Gastroesophageal sphincter (tissue), 4 donors: Measurements from ENCODE around the gene KPNA2. TPM values are rescaled to one million over a fixed set of nuclear protein-coding genes. Genes with fewer than 3 reads are reported as not detected.

Experiments used
- ATAC-seq: fragments of 150-250 bp; one replicate; pipeline ENCODE4 v1.9.1; 2016; ENCODE audit warnings: mild to moderate bottlenecking, moderate library complexity
- H3K27ac ChIP-seq, 4 donors: fragments of 200-600 bp; sonication (generic) in 3 of 4; 1 replicate in 3 of 4; 2 replicates in 1 of 4; pipeline ENCODE4 v1.5.1; 2016 to 2019
- H3K27me3 ChIP-seq: fragments of 200-600 bp; sonication (generic); one replicate; pipeline ENCODE4 v1.5.1; 2019
- H3K36me3 ChIP-seq, 2 donors: fragments of 200-600 bp; sonication (generic); one replicate each; pipeline ENCODE4 v1.5.1; 2019; ENCODE audit warnings: control low read depth in 1 of 2
- H3K4me1 ChIP-seq, 3 donors: fragments of 200-600 bp; sonication (generic); 1 replicate in 2 of 3; 2 replicates in 1 of 3; pipeline ENCODE4 v1.5.1; 2016 to 2019; ENCODE audit warnings: control low read depth in 2 of 3
- H3K4me3 ChIP-seq, 2 donors: fragments of 200-600 bp; sonication (generic); one replicate each; pipeline ENCODE4 v1.5.1; 2019; ENCODE audit warnings: mild to moderate bottlenecking in 1 of 2, moderate library complexity in 1 of 2
- H3K9me3 ChIP-seq, 3 donors: fragments of 200-600 bp; sonication (generic); one replicate each; pipeline ENCODE4 v1.5.1; 2017 to 2019; ENCODE audit warnings: control low read depth in 2 of 3
- CTCF ChIP-seq, 4 experiments: fragments of 200-600 bp in 2 of 4; fragments of 450-650 bp in 2 of 4; sonication (generic) in 1 of 4; IDR thresholded peaks; one replicate each; pipeline ENCODE4 v1.5.1; 2017 to 2019; ENCODE audit warnings: antibody characterized with exemption in 4 of 4, mild to moderate bottlenecking in 2 of 4, moderate library complexity in 2 of 4
- EP300 ChIP-seq: sonication (generic); formaldehyde crosslinking; IDR thresholded peaks from one replicate; pipeline ENCODE4 v1.6.1; 2017; ENCODE audit warnings: antibody characterized with exemption, mild to moderate bottlenecking
- POLR2A ChIP-seq, 2 donors: fragments of 450-650 bp; IDR thresholded peaks; one replicate each; pipeline ENCODE4 v1.6.1; 2017; ENCODE audit warnings: antibody characterized with exemption in 2 of 2, mild to moderate bottlenecking in 2 of 2, moderate library complexity in 1 of 2
- POLR2AphosphoS5 ChIP-seq: sonication (generic); formaldehyde crosslinking; IDR thresholded peaks from one replicate; pipeline ENCODE4 v1.6.1; 2017; ENCODE audit warnings: antibody characterized with exemption
- WGBS, 2 donors: methylation state at CpG; one replicate each; pipeline ENCODE4 v1.1.5; 2018; ENCODE audit warnings: low coverage in 1 of 2; 5-methylcytosine and 5-hydroxymethylcytosine counted together
- total RNA-seq, 4 donors: library from RNA; depleted of rRNA; stranded (reverse); fragments of >200 nt; gene quantifications; one replicate each; pipeline ENCODE4 v1.1.0, GENCODE V29; 2016

KPNA2 gene
- total RNA-seq, 4 donors from 2014 or later, result 15.7 to 34.7 (median 21.0) TPM

GRCh38 chr17:68089881-68090280 is 54.3 kb downstream of the KPNA2 start:
- ATAC-seq, result peak; percentile 28

GRCh38 chr17:68094481-68095078 is 59.0 kb downstream of the KPNA2 start:
- H3K4me3 ChIP-seq, result no peak overlapping the region
- no peaks in the 10 kb centered on the region for H3K36me3 ChIP-seq
- H3K27me3 ChIP-seq, result no peaks in the 10 kb centered on the region
- H3K9me3 ChIP-seq, result no peaks in the 10 kb centered on the region
- no peak for TF ChIP-seq POLR2A (IDR thresholded peaks at IDR 0.05)
- no peak for TF ChIP-seq CTCF (IDR thresholded peaks at IDR 0.05)
- TF ChIP-seq POLR2AphosphoS5, result no peak
- TF ChIP-seq EP300, result no peak
- ATAC-seq, result no peak
- no peaks in the 10 kb centered on the region for H3K4me1 ChIP-seq
- H3K27ac ChIP-seq, result no peak overlapping the region
- 93% methylated on average over 8 of the region's 11 CpGs; no CpG with 5 or more reads in 1 of the 2 donors for WGBS, 2 donors

More at GRCh38 chr17:68089881-68090280, 54.3 kb downstream of the KPNA2 start:
- TF ChIP-seq CTCF (IDR thresholded peaks at IDR 0.05) (no peak), EP300 (no peak), POLR2A (IDR thresholded peaks at IDR 0.05) (no peak), POLR2AphosphoS5 (no peak)
- Histone ChIP-seq H3K36me3 (no peaks in the 10 kb centered on the region), H3K27me3 (no peaks in the 10 kb centered on the region), H3K27ac (no peak overlapping the region), H3K9me3 (no peaks in the 10 kb centered on the region), H3K4me1 (no peaks in the 10 kb centered on the region), H3K4me3 (no peak overlapping the region)
- 31 to 61% methylated on average over 2 of the region's 3 CpGs for WGBS, 2 donors

GRCh38 chr17:68095205-68095811 is 59.8 kb downstream of the KPNA2 start:
- Histone ChIP-seq H3K27ac (no peak overlapping the region), H3K4me1 (no peaks in the 10 kb centered on the region), H3K27me3 (no peaks in the 10 kb centered on the region), H3K4me3 (no peak overlapping the region), H3K36me3 (no peaks in the 10 kb centered on the region), H3K9me3 (no peaks in the 10 kb centered on the region)
- TF ChIP-seq EP300, result no peak
- TF ChIP-seq POLR2A (IDR thresholded peaks at IDR 0.05), result no peak
- WGBS, 2 donors, result 76 to 95% methylated on average over 6 to 10 of the region's 10 CpGs
- ATAC-seq, result no peak

- Histone ChIP-seq H3K4me3 (no peak overlapping the region), H3K36me3 (no peaks in the 10 kb centered on the region), H3K9me3 (no peaks in the 10 kb centered on the region), H3K27ac (no peak overlapping the region), H3K4me1 (peaks cover 0 to 4% (median 0%) of the 10 kb centered on the region in 3 donors), H3K27me3 (no peaks in the 10 kb centered on the region)
- no peak for ATAC-seq
- 93 to 100% methylated on average over 1 to 5 of the region's 7 CpGs for WGBS, 2 donors
- TF ChIP-seq CTCF (IDR thresholded peaks at IDR 0.05) (no peak), POLR2AphosphoS5 (no peak), EP300 (no peak), POLR2A (IDR thresholded peaks at IDR 0.05) (no peak)
Observed at GRCh38 chr17:68096111-68096510, 60.6 kb downstream of the KPNA2 start.

Other genes starting within 250 kb of the KPNA2 start
- 10 to 100 TPM; 55.5 to 74.5 (median 68.3) TPM for gene BPTF, start 210.2 kb upstream of the KPNA2 start, total RNA-seq
- 10 to 100 TPM in 1 of 4 donors, 1 to 10 TPM in 3; 5.3 to 17.8 (median 7.3) TPM for gene C17orf58, start 39.3 kb upstream of the KPNA2 start, total RNA-seq
- gene AMZ2, start 212.3 kb downstream of the KPNA2 start, total RNA-seq, result 10 to 100 TPM; 54.9 to 76.5 (median 59.6) TPM